IPS DF 6.9 (cell line): ENCODE data around the gene SCYGR3.

Source experiments
- DNase-seq: peaks from one replicate; pipeline ENCODE4 v3.0.0-alpha.2; 2013; ENCODE audit warnings: low read depth, low spot score
- H3K27ac ChIP-seq: one replicate; pipeline ENCODE4 v1.5.1; 2013; ENCODE audit warnings: low read length, control low read depth
- H3K27me3 ChIP-seq: 2 replicates; pipeline ENCODE4 v1.6.1; 2013; ENCODE audit warnings: mild to moderate bottlenecking, low read length; ENCODE audit not compliant: control insufficient read depth, insufficient read depth
- H3K36me3 ChIP-seq: 2 replicates; pipeline ENCODE4 v1.6.1; 2013; ENCODE audit warnings: low read length; ENCODE audit not compliant: control insufficient read depth, insufficient read depth
- H3K4me1 ChIP-seq: 2 replicates; pipeline ENCODE4 v1.6.1; 2013; ENCODE audit warnings: low read length; ENCODE audit not compliant: control insufficient read depth, insufficient read depth
- H3K4me3 ChIP-seq: 2 replicates; pipeline ENCODE4 v1.5.1; 2013; ENCODE audit warnings: mild to moderate bottlenecking, low read length
- H3K9me3 ChIP-seq: 2 replicates; pipeline ENCODE4 v1.6.1; 2013; ENCODE audit warnings: low read length, inconsistent platforms; ENCODE audit not compliant: control insufficient read depth, insufficient read depth
- WGBS: extraction: QIAGEN DNeasy Blood & Tissue Kit; methylation state at CpG from one replicate; pipeline ENCODE4 v1.1.7; 2013; ENCODE audit warnings: mixed read lengths, missing lambda C conversion rate; ENCODE audit not compliant: insufficient read length, insufficient coverage; 5-methylcytosine and 5-hydroxymethylcytosine counted together

The SCYGR3 gene

DNA sequence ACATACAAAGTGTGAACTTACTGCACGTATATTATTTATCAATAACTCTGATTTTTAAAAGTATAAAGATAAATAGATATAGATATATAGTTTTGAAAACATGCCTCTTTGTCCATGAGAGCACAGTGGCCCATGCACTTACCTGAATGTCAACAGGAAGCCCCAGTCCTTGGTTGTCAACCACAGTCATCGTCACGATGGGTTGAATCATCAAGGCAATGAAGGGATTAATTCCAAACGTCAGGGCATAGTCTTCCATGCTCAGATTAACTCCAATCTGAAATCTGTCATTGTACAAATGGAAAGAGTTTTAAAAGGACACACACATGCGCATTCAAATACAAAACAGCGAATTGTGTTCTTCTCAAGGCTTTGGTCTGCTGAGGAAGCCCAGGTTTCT is 18.2 kb upstream of the SCYGR3 start:
- H3K4me3 ChIP-seq, result no peak overlapping the region
- no peaks in the 10 kb centered on the region for H3K27me3 ChIP-seq
- WGBS, result no CpG with 5 or more reads among the region's 6 CpGs
- H3K36me3 ChIP-seq, result no peaks in the 10 kb centered on the region
- no peak overlapping the region for H3K27ac ChIP-seq
- no peak for DNase-seq
- no peaks in the 10 kb centered on the region for H3K4me1 ChIP-seq
- no peaks in the 10 kb centered on the region for H3K9me3 ChIP-seq

DNA sequence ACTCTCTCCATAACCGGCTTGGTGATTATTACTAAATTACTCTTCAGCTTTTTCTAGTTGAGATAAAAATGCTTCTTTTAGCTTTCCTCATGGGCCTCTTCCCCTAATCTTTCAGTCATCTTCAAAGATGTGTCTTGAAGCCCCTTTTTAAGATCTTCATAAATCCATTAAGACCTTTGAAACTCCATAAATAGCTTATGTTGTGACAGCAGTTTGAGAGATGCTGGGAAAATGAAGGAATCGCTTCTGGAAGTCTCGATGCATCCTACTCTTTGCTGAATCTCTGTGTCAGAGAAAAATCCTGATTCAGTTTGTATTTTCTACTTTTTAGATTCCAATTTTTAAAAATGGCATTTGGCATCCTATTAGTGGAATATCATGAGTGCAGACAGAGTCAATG is 15.7 kb upstream of the SCYGR3 start:
- no CpG with 5 or more reads among the region's 3 CpGs for WGBS
- H3K27ac ChIP-seq, result no peak overlapping the region
- no peak overlapping the region for H3K4me3 ChIP-seq
- no peaks in the 10 kb centered on the region for H3K4me1 ChIP-seq
- H3K36me3 ChIP-seq, result no peaks in the 10 kb centered on the region
- DNase-seq, result no peak
- H3K9me3 ChIP-seq, result no peaks in the 10 kb centered on the region
- H3K27me3 ChIP-seq, result no peaks in the 10 kb centered on the region

DNA sequence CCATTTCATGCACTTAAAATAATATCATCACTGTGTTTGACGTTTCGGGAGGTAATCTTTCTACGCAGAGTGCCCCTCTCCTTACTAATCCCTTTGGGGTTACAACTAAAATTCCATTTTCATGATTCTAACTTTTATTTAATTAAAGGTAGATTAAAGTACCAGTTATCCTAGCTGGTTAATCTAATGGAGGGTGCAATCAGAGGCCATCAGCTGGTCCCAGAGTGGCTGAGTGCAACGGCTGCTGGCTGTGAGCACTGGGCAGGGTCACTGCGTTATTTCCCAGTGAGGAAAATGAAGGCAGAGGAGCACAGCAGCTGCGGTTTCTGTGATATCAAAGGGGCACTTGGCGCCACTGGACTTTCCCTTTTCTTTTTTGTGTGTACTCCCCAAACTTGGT is 14.8 kb upstream of the SCYGR3 start:
- H3K9me3 ChIP-seq, result no peaks in the 10 kb centered on the region
- H3K4me1 ChIP-seq, result no peaks in the 10 kb centered on the region
- DNase-seq, result no peak
- H3K27ac ChIP-seq, result no peak overlapping the region
- H3K27me3 ChIP-seq, result no peaks in the 10 kb centered on the region
- H3K36me3 ChIP-seq, result no peaks in the 10 kb centered on the region
- WGBS, result no CpG with 5 or more reads among the region's 7 CpGs
- H3K4me3 ChIP-seq, result no peak overlapping the region

DNA sequence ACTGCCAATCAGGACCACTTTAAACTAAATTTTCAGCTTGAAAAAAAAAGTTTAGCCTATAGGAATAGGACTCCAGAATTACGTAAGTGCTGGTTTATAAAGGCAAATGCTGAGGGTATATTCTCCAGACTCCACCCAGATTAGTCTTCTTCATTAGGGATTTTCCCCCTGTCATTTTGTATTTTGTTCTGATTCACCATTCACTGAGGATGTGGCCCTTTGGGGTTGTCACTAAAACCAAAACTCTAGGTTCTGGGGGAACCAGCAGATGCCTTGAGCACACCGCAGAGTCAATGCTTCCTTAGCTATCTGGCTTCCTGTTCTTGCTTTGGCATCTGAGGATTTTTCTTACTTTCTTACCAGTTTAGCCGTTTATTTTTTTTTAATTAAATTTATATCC is 13.1 kb upstream of the SCYGR3 start:
- Histone ChIP-seq H3K27ac (no peak overlapping the region), H3K4me1 (no peaks in the 10 kb centered on the region), H3K27me3 (no peaks in the 10 kb centered on the region), H3K4me3 (no peak overlapping the region), H3K36me3 (no peaks in the 10 kb centered on the region), H3K9me3 (no peaks in the 10 kb centered on the region)
- no peak for DNase-seq
- no CpG with 5 or more reads among the region's 3 CpGs for whole genome bisulfite sequencing

DNA sequence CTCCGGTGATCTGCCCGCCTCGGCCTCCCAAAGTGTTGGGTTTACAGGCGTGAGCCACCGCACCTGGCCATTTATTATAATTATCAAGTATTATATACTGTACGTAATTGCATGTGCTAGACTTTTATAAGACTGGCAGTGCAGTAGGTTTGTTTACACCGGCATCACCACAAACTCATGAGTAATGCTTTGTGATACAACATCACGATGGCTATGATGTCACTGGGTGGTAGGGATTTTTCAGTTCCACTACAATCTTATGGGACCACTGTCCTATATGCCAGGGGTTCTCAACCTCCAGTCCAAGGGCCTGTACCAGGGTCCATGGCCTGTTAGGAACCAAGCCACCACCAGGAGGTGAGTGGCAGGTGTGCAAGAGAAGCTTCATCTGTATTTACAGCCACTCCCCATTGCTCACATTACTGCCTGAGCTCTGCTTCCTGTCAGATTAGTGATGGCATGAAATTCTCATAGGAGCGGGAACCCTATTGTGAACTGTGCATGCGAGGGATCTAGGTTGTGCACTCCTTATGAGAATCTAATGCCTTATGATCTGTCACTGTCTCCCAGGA is 12.0 kb upstream of the SCYGR3 start:
- DNase-seq, result no peak

DNA sequence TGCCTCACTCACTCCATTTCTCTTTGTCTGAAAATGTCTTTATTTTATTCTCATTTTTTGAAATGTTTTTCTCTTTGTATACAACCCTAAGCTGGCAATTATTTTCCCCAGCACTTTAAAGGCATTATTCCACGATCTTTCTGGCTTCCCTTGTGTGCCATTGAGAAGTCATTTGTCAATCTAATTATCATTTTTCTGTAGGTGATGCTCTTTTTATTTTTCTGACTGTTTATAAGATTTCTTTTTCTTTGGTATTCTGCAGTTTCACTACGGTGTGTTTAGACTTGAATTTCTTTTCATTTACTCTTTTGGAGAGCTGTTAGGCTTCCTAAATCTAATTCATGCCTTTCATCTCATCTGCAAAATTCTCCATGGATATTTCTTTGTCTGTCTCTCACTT is 10.8 kb upstream of the SCYGR3 start:
- DNase-seq, result no peak
- no CpG with 5 or more reads among the region's 2 CpGs for WGBS
- no peak overlapping the region for H3K4me3 ChIP-seq

More for the DNA sequence above, 12.0 kb upstream of the SCYGR3 start:
- no CpG with 5 or more reads among the region's 10 CpGs for WGBS
- Histone ChIP-seq H3K4me3 (no peak overlapping the region), H3K9me3 (no peaks in the 10 kb centered on the region), H3K27me3 (no peaks in the 10 kb centered on the region), H3K4me1 (no peaks in the 10 kb centered on the region), H3K36me3 (no peaks in the 10 kb centered on the region), H3K27ac (no peak overlapping the region)

DNA sequence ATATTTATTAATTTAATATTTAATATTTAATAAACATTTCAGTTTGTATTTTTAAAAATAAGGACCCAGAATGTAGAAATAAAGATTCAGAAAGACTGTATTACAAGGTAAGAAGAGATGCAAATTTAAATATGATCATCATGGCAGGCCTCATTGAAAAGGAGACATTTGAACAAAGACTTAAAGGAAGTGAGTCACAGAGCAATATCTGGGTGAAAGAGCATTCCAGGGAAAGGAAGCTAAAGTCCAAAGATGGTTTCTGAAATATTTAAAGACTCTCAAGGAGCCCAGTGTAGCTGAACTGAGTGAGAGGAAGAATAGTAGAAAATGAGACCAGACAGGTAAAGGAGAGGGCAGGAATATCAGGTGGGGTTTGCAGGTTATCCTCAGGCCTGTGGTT is 8.6 kb upstream of the SCYGR3 start:
- DNase-seq, result no peak
- Histone ChIP-seq H3K4me1 (no peaks in the 10 kb centered on the region), H3K9me3 (no peaks in the 10 kb centered on the region), H3K36me3 (no peaks in the 10 kb centered on the region), H3K4me3 (no peak overlapping the region), H3K27me3 (no peaks in the 10 kb centered on the region), H3K27ac (no peak overlapping the region)

More for the DNA sequence above, 10.8 kb upstream of the SCYGR3 start:
- no peaks in the 10 kb centered on the region for H3K9me3 ChIP-seq
- no peaks in the 10 kb centered on the region for H3K27me3 ChIP-seq
- no peaks in the 10 kb centered on the region for H3K36me3 ChIP-seq
- no peaks in the 10 kb centered on the region for H3K4me1 ChIP-seq
- no peak overlapping the region for H3K27ac ChIP-seq

DNA sequence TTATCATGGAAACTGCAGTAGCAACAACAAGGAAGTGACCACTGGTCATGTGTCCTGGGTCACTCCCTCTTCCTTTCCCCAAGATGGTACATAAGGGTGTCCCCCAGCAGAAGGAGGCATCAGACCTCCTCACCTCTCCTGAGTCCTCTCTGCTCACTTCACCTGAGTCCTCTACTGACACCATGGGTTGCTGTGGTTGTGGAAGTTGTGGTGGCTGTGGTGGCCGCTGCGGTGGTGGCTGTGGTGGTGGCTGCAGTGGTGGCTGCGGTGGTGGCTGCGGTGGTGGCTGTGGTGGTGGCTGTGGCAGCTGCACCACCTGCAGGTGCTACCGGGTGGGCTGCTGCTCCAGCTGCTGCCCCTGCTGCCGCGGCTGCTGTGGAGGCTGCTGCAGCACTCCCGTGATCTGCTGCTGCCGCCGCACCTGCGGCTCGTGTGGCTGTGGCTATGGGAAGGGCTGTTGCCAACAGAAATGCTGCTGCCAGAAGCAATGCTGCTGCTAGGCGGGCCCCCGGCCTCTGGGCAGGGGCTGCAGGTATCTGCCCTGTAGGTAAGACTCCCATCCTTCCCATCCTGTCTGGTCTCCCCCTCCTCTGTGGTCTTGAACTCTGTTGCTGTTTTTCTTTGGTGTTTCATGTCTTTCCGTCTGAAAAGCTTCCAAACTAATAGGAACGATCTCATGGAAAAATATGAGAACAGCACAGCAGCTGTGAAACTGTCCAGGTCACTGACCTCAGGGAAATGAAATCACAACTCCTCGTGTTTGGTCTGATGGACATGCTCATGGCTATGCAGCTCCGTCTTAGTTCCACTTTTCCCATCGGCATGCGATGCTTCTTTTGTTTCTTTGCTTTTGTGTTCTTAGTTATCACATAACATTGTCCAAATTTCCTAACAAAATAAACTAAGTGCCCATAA is 2.9 kb upstream of the SCYGR3 start, which contains the start of gene SCYGR4:
Gene SCYGR4, plus strand, starts transcription at position 183 of the 915 bp plus-strand sequence. Its CDS starts 0 bp downstream, at position 183.
- Histone ChIP-seq H3K4me3 (no peak within 1 kb of the TSS), H3K36me3 (no peaks in the 10 kb centered on the region), H3K27ac (no peak within 1 kb of the TSS), H3K4me1 (no peaks in the 10 kb centered on the region; the same call in 1 of the 2 replicates), H3K9me3 (no peaks in the 10 kb centered on the region), H3K27me3 (no peaks in the 10 kb centered on the region)
- DNase-seq, result no peak
- WGBS, result no CpG with 5 or more reads among the region's 20 CpGs

DNA sequence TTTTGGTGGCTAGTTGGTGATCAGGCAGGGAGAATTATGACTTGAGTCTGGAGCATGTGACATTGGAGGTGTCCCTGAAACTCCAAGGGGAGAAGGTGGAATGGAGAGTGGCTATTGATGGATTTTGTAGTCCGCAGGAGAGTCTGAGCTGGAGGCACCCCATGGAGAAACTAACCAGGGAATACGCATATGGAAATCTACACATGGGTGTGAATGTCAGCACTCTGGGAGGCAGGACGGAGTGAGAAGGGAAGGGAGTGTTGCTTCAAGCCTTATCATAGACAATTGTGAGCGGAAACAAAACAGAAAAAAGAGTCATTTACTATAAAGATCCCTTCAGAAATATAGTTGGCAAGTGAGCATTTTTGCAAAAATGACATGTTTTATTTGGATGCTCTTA is 2.0 kb upstream of the SCYGR3 start:
- no peaks in the 10 kb centered on the region for H3K36me3 ChIP-seq
- H3K4me3 ChIP-seq, result no peak overlapping the region
- H3K27ac ChIP-seq, result no peak overlapping the region
- no CpG with 5 or more reads among the region's 4 CpGs for WGBS
- H3K4me1 ChIP-seq, result no peaks in the 10 kb centered on the region; the same call in 1 of the 2 replicates
- H3K9me3 ChIP-seq, result no peaks in the 10 kb centered on the region
- no peaks in the 10 kb centered on the region for H3K27me3 ChIP-seq
- DNase-seq, result no peak

DNA sequence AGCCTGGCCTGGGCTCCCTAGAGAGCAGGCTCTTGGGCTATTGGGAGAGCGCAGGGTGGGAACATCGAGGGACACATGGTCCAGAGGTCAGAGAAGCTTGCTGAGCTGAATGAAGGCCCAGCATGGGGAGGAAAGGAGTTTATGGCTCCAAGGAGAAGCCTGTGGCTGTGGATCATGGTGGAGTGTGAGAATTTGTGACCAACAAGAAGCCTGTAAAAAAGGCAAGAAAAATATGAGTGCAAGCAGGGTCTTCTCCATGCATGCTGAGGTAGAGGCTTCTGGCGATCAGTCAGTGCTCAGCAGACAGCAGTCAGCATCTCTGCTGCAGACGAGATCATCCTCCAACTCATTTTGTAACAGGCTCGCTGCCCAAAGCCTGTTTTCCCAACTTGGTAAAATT is 1.3 kb upstream of the SCYGR3 start:
- no peak overlapping the region for H3K4me3 ChIP-seq
- no peak overlapping the region for H3K27ac ChIP-seq
- no peaks in the 10 kb centered on the region for H3K36me3 ChIP-seq
- no peak for DNase-seq
- no peaks in the 10 kb centered on the region for H3K9me3 ChIP-seq
- H3K27me3 ChIP-seq, result no peaks in the 10 kb centered on the region
- no CpG with 5 or more reads among the region's 5 CpGs for WGBS
- H3K4me1 ChIP-seq, result no peaks in the 10 kb centered on the region; the same call in 1 of the 2 replicates
